ENCODE measurements around the gene SUGP1. TPM values are rescaled to one million over a fixed set of nuclear protein-coding genes. Genes with fewer than 3 reads are reported as not detected.

Gene SUGP1
- total and polyA plus RNA-seq, 2 of the 13 experiments (the other 11 are each of a cell fraction or from before 2014, with no cell fraction given) = 21.6 to 25.9 TPM

DNA sequence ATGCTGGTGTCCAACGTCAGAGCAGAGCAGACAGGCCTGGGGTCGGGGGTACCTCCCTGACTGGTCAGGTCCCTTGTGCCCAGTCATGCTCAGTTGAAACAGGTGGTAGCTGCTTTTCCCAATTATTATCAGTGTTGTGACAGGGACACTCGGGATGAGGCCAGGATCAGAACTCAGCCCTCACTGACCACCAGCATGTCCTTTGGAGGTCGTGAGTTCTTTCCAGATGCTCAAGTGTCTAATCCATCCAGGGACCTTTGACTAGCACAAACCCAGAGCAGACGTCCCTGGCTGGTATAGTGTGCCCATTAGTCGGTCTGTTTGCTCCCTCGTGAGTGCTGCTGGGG is 22.7 kb upstream of the SUGP1 start (continued):
- TF ChIP-seq, protein P1, sequence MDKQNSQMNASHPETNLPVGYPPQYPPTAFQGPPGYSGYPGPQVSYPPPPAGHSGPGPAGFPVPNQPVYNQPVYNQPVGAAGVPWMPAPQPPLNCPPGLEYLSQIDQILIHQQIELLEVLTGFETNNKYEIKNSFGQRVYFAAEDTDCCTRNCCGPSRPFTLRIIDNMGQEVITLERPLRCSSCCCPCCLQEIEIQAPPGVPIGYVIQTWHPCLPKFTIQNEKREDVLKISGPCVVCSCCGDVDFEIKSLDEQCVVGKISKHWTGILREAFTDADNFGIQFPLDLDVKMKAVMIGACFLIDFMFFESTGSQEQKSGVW (CRISPR knock-in tag; IDR thresholded peaks at IDR 0.05; ENCODE audit: borderline replicate concordance) = no peak
- TF ChIP-seq, protein P2, sequence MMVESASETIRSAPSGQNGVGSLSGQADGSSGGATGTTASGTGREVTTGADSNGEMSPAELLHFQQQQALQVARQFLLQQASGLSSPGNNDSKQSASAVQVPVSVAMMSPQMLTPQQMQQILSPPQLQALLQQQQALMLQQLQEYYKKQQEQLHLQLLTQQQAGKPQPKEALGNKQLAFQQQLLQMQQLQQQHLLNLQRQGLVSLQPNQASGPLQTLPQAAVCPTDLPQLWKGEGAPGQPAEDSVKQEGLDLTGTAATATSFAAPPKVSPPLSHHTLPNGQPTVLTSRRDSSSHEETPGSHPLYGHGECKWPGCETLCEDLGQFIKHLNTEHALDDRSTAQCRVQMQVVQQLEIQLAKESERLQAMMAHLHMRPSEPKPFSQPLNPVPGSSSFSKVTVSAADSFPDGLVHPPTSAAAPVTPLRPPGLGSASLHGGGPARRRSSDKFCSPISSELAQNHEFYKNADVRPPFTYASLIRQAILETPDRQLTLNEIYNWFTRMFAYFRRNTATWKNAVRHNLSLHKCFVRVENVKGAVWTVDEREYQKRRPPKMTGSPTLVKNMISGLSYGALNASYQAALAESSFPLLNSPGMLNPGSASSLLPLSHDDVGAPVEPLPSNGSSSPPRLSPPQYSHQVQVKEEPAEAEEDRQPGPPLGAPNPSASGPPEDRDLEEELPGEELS (CRISPR knock-in tag; IDR thresholded peaks at IDR 0.05) = no peak
- TF ChIP-seq ZEB1 (IDR thresholded peaks at IDR 0.05; ENCODE audit: insufficient replicate concordance, low read depth) (no peak), GABPA (IDR thresholded peaks at IDR 0.05; ENCODE audit: low read depth, low read length) (no peak), GABPA (CRISPR knock-in tag; IDR thresholded peaks at IDR 0.05; ENCODE audit: low read depth) (no peak), SATB2 (CRISPR knock-in tag; IDR thresholded peaks at IDR 0.05) (no peak), CEBPG (CRISPR knock-in tag; IDR thresholded peaks at IDR 0.05) (no peak), ZNF547 (CRISPR knock-in tag; IDR thresholded peaks at IDR 0.05) (peak; percentile 40; the same call in 1 of the 2 replicates), ZNF543 (CRISPR knock-in tag; IDR thresholded peaks at IDR 0.05) (no peak)
- TF ChIP-seq, protein P3, sequence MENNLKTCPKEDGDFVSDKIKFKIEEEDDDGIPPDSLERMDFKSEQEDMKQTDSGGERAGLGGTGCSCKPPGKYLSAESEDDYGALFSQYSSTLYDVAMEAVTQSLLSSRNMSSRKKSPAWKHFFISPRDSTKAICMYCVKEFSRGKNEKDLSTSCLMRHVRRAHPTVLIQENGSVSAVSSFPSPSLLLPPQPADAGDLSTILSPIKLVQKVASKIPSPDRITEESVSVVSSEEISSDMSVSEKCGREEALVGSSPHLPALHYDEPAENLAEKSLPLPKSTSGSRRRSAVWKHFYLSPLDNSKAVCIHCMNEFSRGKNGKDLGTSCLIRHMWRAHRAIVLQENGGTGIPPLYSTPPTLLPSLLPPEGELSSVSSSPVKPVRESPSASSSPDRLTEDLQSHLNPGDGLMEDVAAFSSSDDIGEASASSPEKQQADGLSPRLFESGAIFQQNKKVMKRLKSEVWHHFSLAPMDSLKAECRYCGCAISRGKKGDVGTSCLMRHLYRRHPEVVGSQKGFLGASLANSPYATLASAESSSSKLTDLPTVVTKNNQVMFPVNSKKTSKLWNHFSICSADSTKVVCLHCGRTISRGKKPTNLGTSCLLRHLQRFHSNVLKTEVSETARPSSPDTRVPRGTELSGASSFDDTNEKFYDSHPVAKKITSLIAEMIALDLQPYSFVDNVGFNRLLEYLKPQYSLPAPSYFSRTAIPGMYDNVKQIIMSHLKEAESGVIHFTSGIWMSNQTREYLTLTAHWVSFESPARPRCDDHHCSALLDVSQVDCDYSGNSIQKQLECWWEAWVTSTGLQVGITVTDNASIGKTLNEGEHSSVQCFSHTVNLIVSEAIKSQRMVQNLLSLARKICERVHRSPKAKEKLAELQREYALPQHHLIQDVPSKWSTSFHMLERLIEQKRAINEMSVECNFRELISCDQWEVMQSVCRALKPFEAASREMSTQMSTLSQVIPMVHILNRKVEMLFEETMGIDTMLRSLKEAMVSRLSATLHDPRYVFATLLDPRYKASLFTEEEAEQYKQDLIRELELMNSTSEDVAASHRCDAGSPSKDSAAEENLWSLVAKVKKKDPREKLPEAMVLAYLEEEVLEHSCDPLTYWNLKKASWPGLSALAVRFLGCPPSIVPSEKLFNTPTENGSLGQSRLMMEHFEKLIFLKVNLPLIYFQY (CRISPR knock-in tag; IDR thresholded peaks at IDR 0.05; ENCODE audit: borderline replicate concordance) = no peak
- TF ChIP-seq, protein P4, sequence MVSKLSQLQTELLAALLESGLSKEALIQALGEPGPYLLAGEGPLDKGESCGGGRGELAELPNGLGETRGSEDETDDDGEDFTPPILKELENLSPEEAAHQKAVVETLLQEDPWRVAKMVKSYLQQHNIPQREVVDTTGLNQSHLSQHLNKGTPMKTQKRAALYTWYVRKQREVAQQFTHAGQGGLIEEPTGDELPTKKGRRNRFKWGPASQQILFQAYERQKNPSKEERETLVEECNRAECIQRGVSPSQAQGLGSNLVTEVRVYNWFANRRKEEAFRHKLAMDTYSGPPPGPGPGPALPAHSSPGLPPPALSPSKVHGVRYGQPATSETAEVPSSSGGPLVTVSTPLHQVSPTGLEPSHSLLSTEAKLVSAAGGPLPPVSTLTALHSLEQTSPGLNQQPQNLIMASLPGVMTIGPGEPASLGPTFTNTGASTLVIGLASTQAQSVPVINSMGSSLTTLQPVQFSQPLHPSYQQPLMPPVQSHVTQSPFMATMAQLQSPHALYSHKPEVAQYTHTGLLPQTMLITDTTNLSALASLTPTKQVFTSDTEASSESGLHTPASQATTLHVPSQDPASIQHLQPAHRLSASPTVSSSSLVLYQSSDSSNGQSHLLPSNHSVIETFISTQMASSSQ (IDR thresholded peaks at IDR 0.05; ENCODE audit: low read depth) = no peak
- TF ChIP-seq, protein P4 (CRISPR knock-in tag; IDR thresholded peaks at IDR 0.05; ENCODE audit: borderline replicate concordance) = no peak
- TF ChIP-seq, protein P5, sequence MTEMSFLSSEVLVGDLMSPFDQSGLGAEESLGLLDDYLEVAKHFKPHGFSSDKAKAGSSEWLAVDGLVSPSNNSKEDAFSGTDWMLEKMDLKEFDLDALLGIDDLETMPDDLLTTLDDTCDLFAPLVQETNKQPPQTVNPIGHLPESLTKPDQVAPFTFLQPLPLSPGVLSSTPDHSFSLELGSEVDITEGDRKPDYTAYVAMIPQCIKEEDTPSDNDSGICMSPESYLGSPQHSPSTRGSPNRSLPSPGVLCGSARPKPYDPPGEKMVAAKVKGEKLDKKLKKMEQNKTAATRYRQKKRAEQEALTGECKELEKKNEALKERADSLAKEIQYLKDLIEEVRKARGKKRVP (CRISPR knock-in tag; IDR thresholded peaks at IDR 0.05) = no peak
- TF ChIP-seq, protein P6, sequence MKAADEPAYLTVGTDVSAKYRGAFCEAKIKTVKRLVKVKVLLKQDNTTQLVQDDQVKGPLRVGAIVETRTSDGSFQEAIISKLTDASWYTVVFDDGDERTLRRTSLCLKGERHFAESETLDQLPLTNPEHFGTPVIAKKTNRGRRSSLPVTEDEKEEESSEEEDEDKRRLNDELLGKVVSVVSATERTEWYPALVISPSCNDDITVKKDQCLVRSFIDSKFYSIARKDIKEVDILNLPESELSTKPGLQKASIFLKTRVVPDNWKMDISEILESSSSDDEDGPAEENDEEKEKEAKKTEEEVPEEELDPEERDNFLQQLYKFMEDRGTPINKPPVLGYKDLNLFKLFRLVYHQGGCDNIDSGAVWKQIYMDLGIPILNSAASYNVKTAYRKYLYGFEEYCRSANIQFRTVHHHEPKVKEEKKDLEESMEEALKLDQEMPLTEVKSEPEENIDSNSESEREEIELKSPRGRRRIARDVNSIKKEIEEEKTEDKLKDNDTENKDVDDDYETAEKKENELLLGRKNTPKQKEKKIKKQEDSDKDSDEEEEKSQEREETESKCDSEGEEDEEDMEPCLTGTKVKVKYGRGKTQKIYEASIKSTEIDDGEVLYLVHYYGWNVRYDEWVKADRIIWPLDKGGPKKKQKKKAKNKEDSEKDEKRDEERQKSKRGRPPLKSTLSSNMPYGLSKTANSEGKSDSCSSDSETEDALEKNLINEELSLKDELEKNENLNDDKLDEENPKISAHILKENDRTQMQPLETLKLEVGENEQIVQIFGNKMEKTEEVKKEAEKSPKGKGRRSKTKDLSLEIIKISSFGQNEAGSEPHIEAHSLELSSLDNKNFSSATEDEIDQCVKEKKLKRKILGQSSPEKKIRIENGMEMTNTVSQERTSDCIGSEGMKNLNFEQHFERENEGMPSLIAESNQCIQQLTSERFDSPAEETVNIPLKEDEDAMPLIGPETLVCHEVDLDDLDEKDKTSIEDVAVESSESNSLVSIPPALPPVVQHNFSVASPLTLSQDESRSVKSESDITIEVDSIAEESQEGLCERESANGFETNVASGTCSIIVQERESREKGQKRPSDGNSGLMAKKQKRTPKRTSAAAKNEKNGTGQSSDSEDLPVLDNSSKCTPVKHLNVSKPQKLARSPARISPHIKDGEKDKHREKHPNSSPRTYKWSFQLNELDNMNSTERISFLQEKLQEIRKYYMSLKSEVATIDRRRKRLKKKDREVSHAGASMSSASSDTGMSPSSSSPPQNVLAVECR (CRISPR knock-in tag; IDR thresholded peaks at IDR 0.05; ENCODE audit: borderline replicate concordance) = peak; percentile 10; the same call in 1 of the 2 replicates
